Measurements from ENCODE around the gene AAMP.
"Not testable (repeated sequence)": the region's sequence is repeated elsewhere in the genome, so short reads cannot be mapped to it uniquely, and the experiment has no call there.

AAMP gene, protein sequence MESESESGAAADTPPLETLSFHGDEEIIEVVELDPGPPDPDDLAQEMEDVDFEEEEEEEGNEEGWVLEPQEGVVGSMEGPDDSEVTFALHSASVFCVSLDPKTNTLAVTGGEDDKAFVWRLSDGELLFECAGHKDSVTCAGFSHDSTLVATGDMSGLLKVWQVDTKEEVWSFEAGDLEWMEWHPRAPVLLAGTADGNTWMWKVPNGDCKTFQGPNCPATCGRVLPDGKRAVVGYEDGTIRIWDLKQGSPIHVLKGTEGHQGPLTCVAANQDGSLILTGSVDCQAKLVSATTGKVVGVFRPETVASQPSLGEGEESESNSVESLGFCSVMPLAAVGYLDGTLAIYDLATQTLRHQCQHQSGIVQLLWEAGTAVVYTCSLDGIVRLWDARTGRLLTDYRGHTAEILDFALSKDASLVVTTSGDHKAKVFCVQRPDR

DNA sequence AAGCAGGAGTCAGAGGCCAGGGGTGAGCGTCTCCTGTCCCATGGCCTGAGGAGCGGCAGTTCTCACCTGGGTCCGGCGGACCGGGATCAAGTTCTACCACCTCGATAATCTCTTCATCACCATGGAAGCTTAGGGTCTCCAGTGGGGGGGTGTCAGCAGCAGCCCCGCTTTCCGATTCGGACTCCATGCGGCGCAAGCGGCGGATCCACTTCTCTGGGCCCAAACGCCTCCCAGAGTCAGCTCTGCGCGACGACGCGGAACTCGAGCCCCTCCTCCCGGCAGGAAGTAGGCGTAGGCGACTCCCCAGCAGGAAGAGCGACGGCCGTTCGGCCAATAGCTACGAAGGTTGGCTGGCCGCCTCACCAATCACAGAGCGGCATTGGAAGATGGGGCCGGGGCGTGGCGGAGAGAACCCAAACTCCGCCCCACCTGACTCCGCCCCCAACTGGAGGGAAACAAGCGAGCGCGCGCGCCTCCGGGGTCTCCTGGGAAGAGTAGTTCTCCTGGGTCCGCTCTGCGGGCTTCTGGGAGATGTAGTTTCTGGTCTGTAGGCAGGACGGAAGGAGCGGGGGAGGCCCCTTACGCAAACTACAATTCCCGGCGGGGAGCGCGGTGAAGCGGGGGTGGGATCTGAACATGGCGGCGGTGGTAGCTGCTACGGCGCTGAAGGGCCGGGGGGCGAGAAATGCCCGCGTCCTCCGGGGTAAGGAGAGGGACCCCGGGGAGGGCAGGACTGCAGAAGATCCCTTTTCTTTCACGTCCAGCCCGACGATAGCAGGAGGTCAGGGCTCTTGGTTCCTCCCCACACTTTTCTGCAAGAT lies at the start of gene AAMP, which contains the start of gene PNKD:
AAMP (minus strand) TSS at position 238 of the 821 bp plus-strand sequence; CDS start at position 187, 51 bp downstream.
PNKD (plus strand) TSS at position 620 of the 821 bp plus-strand sequence; CDS start at position 637, 17 bp downstream.
- peak; percentile 99 to 100 for DNase-seq

DNA sequence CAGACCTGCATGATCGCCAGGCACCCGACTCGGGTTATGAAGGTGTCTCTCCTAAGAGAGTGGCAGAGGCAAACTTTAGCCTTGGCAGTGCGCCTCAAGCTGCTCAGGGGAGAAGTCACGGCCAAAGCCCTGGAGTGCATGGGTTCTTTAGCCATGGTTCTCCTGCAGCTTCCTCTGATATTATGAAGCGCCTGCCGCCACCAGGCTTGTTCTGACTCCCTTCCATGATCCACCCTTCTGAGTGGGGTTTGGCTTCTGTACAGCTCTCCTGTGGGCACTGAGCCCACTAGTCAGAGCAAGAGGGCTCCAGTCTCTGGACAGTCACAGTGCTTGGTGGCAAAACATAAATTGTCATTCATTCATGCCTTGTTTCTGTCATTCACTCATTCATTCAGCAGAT lies 48.3 kb upstream of the AAMP start:
- no peak for DNase-seq

DNA sequence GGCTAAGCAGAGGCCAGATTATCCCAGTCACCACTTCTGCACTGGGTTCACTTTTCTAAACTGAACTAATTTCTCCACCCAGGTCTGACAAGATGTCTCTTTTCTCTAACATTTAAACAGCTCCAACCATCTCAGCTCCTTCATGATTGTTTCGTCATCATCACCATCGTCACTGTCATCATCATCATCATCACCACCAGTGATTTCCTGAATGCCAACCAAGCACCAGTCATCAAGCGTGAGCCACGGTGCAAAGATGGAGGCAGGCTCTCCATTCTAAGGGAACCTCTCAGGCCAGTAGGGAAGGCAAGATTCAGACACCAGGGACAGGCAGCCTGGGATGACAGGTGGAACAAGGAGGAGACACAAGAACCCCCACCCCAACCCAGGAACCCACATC lies 47.9 kb upstream of the AAMP start:
- DNase-seq = no peak

DNA sequence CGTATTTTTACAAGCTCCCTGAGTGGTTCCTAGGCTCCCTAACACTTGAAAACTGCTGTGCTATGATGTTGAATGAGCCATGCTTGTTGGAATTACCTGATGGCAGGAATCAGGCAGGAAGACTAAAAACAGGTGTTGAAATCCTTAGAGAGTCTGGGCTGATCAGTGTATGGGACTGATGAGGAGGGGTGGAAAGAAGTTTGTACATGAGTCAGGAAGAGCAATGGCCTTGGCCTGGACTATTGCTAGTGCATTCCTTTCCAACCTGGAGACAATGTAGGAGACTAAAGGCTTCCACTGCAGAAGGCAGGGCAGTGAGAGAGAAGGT lies 47.3 kb upstream of the AAMP start:
- DNase-seq = no peak

DNA sequence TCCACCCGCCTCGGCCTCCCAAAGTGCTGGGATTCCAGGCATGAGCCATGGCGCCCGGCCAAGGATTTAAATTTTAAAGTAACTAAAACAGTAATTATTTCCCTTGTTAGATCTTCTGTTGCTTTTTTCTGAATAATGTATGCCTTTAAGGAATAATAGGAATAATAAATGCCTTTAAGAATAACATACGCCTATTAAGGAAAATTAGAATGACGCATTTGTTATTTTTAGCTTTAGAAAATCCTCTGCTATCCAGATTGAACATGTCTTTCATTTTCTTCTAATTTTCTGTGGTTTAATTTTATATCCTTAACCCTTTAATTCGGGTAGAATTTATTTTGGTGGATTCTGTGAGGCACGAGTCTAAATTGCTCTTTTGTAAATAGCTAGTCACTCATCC lies 45.5 kb upstream of the AAMP start:
- DNase-seq = no peak

DNA sequence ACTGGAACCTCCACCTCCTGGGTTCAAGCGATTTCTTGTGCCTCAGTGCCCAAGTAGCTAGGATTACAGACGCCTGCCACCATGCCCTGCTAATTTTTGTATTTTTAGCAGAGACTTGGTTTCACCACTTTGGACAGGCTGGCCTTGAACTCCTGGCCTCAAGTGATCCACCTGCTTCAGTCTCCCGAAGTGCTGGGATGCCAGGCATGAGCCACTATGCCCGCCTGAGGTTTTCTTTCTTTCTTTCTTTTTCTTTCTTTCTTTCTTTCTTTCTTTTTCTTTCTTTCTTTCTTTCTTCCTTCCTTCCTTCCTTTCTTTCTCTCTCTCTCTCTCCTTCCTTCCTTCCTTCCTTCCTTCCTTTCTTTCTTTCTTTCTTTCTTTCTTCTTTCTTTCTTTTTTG lies 44.8 kb upstream of the AAMP start:
- DNase-seq = not testable (repeated sequence)

DNA sequence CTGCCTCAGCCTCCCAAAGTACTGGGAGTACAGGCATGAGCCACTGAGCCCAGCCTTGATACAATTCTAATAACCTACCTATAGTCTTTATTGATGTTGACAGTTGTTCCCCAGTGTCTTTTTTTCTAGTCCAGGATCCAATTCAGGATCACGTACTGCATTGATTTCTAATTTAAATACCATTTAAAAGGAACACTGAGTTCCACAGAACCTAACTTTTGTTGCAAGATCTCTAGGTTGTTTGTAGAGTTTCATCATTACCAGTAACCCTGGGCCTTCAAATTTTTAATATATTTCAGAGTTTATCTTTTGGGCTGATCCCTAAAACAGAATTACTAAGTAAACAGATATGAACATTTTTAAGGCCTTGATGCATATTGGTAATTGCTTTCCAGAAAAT lies 43.4 kb upstream of the AAMP start:
- DNase-seq = no peak

DNA sequence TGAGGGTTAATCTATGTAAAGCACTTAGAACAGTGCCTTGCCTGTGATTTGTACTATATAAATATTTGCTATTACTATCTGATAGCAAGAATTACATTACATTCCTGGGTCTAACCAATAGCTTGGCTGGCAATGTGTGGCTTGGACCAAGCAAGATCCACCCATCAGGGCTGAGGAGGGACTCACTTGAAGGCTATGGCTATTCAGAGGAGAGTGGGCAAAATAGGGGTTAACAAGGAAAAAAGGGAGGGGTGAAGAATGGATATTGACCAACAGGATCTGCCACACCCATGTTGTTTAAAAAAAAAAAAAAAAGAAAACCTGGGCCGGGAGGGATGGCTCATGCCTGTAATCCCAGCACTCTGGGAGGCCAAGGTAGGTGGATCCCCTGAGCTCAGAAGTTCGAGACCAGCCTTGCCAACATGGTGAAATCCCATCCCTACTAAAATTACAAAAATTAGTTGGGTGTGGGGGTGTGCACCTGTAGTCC lies 42.4 kb upstream of the AAMP start:
- DNase-seq = no peak

DNA sequence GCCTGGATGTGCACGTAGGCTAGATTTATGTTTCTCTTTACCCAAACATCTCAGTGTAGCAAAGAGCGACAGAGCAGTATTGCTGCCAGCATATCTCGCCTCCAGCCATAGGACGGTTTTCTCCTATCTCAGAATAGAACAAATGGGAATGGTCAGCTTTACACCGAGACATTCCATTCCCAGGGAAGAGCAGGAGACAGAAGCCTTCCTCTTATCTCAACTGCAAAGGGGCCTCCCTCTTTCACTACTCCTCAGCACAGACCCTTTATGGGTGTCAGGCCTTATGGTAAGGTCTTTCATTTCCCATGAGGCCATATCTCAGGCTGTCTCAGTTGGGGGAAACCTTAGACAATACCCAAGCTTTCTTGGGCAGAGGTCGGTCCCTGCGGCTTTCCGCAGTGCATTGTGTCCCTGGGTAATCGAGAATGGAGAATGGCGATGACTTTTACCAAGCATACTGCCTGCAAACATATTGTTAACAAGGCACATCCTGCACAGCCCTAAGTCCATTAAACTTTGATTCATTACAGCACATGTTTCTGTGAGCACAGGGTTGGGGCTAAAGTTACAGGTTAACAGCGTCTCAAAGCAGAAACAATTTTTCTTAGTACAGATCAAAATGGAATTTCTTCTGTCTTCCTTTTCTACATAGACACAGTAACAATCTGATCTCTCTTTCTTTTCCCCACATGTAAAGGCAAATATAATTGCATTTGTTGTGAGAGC lies 41.8 kb upstream of the AAMP start:
- DNase-seq = not testable (repeated sequence)

DNA sequence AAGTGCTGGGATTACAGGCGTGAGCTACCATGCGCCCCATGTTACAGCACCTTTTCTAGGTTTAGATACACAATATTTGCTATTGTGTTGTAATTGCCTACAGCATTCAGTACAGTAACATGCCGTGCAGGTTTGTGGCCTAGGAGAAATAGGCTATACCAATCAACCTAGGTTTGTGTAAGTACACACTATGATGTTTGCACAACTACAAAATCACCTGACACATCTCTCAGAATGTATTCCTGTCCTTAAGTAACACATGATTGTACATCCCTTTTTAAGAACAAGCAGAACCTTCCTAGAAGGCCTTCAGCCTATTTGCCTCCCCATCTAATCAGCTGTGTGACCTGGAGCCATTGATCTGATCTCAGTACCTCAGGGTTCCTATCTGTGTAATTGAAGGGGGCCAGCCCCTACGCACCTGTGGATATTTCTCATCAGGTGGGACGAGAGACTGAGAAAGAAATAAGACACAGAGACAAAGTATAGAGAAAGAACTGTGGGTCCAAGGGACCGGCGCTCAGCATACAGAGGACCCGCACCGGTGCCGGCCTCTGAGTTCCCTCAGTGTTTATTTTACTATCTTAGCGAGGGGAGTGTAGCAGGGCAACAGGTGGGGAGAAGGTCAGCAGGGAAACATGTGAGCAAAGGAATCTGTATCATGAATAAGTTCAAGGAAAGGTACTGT lies 41.1 kb upstream of the AAMP start:
- DNase-seq = no peak

DNA sequence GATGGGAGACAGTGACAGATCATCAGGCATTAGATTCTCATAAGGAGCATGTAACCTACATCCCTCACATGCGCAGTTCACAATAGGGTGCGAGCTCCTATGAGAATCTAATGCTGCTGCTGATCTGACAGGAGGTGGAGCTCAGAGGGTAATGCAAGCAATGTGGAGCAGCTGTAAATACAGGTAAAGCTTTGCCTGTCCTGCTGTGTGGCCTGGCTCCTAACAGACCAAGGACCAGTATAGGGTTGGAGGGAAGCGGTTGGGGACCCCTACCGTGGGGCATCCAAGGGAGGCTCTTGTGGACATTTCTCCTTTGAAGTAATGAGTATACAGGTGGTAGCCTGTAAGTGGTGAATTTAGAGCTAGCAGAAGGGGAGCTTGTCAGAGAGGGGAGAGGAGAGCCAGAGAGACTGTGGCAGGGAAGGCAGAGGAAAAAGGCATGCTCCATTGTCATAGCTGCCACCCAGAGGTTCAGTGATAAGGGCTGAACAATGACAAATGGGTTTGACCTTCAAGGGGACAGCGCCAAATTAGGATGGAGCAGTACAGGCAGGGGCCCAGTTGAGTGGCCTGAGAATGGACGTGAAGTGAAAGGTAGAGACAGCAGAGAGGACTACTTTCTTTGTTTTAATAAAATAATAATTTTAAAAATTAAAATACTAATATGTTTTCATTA lies 37.6 kb upstream of the AAMP start:
- no peak for DNase-seq

DNA sequence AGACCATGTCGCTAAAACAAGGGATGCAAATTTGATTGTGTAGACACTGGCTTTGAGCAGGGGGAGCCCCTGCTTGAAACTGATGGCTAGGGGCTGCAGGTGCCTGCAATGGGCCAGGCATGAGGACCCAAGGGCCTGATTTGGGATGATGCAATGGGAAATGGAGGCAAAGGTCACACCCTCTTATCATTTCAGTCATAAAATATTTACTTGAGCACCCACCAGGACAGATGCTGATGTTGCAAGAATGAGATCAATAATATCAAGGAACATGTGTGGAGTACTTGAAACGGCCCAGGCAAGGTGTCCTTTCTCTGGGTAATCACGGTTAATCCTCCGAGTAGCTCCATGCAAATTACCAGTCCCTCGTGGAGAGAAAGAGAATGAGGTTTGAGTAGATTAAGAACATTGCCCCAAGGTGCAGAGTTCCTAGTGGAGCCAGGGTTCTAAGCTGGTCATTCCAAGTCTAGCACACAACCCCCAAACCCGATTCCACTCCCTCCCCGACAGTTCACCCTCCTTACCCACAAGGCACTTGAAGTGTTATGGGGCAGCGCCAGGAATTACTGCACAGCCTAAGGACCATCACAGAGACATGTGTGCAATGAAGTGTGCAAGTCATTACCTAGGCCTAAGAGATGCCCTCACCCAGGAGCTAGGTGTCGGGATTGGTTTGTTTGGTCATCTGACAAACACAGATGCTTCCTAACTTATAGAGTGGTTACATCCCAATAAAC lies 36.4 kb upstream of the AAMP start:
- DNase-seq = no peak

DNA sequence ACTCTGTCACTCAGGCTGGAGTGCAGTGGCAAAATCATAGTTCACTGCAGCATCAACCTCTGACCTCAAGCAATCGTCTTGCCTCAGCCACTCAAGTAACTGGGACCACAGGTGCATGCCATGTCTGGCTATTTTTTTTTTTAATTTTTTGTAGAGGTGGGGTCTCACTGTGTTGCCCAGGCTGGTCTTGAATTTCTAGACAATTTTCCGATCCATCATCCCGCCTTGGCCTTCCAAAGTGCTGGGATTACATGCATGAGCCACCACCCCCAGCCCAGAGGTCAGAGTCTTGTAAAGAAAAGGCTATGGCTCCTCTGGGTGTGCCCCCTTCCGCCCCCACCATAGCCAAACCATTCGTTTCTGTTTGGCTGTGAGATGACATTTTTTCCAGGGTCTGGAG lies 35.4 kb upstream of the AAMP start:
- no peak for DNase-seq

DNA sequence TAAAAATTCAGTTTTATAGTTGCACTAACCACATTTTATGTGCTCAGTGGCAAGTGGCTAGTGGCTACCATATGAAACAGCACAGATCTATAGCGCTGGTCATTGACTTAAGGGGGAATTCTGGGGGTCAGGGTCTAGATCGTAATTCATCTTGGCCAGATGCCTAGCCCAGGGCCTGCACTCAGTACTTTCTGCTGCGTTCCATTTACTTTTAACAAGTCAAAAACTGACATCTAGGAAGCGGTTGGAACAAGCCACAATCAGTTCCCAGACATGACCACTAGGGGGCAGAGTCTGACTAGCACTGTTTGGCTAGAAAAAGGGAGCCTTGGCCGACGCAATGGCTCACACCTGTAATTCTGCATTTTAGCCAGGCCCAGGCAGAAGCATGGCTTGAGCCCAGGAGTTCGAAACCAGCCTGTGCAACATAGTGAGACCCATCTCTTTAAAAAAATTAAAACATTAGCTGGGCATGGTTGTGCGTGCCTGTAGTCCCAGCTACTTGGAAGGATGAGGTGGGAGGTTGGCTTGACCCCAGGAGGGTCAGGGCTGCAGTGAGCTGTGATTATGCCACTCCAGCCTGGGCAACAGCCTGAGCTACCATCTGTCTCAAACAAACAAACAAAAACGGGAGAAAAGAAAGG lies 31.4 kb upstream of the AAMP start:
- DNase-seq = peak; percentile 56 to 76

DNA sequence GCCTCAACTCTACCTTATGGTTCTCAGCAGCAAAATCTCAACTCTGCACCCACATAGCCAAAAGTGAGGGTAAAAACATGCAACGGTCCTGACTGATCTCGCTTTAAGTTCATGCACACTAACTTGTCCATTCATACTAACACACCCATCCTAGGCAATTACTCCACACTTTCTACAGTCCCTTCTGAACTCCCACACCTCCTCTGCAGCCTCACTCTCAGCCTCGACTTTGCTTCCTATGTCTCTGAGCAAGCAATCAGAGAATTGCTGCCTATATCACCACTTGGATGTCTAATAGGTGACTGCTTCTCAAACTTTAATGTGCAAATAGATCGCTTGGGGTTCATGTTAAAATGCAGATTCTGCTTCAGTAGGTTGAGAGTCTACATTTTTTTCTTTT lies 30.2 kb upstream of the AAMP start:
- no peak for DNase-seq

DNA sequence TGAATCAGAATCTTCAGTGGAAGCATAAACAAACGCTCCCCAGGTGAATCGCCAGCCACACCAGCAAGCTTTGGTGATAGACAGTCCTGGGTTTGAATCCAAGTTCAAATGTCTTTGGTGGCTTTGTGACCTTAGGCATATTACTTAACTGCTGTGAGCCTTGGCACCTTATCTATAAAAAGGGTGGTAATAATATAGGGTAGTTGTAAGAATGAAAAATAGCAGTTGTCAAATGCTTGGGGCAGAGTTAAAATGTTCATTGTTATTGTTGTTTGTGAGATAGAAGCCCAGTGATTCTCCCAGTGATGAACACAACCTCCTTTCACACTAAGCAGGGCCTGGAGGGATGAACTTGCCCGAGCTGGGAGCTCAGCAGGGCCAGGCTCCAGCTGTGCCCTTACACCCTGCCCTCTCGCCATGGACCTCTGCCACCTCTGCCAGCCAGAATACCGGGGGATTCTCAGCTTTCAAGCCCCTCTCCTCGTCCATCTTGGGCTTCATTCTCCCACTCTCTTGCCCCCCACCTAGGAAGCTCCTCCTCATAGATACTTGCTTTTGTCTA lies 28.5 kb upstream of the AAMP start:
- DNase-seq = peak; percentile 31 to 57

DNA sequence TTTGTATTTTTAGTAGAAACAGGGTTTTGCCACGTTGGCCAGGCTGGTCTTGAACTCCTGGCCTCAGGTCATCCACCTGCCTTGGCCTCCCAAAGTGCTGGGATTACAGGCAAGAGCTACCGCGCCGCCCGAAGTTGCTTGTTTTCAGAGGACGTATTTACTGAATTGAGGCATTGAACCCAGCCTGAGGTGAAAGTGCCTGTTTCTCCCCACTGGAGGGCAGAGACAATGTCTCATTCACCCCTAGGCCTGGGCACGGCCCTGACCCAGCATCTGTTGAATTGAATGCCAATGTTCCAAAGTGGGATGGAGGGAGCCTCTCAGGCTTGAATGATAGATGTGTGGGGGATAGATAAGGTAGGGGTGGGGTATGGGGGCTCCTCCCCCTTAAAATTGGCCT lies 26.9 kb upstream of the AAMP start:
- peak; percentile 69 to 70 for DNase-seq

DNA sequence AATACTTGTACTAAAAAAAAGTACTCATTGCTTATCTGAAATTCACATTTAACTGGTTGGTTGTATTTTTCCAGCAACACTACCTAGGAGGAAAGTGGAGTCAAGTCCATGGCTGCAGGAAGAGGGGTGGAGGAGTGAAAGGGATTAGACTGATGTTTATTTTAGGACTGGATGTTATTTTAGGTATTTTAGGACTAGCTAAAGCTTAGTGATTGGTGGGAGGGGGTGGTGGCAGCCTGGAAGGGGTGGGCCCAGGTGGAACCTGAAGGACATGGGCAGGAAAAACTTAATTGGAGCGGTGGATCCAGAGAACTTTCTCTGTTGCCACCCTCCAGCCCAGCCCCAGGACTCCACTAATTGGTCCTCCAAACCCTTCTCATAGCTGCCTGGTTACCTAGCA lies 26.3 kb upstream of the AAMP start:
- no peak for DNase-seq

DNA sequence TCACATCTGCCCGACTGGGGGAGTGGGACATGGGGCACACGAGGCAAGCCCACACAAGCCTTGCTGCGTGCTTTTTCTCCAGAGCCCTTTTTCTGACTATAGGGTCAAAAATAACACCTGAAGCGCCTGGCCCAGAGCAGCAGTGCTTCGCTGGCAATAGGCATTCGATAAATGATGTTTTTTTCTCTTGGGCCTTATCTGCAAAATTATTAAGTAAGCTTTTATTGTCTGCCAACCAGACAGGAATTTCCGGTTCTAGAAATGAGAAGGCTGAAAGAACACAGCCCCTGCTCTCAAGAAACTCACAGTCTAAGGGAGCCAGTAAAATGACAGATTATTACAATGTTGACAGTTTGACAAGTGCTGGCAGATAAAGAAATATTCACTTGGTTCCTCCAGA lies 25.1 kb upstream of the AAMP start:
- DNase-seq = no peak

DNA sequence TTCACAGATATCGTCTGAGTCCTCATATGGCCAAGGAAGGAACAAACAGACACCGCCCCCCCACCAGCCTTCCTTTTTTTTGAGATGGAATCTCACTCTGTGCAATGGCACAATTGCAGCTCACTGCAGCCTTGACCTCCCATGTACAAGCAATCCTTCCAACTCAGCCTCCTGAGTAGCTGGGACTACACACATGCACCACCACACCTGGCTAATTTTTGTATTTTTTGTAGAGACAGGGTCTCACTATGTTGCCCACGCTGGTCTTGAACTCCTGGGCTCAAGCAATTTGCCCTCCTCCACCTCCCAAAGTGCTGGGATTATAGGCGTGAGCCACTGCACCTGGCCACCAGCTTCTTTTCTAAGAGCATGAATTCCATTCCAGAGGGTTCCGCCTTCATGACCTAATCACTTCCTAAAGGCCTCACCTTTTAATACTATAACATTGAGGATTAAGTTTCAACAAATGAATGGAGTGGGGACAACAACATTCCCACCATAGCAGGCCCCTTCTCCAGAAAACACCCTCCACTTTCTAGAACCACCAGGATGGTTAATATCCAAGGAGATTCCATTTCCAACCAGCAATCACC lies 24.6 kb upstream of the AAMP start:
- no peak for DNase-seq
